ENCODE data around the gene KIAA0825.

Gene KIAA0825

DNA sequence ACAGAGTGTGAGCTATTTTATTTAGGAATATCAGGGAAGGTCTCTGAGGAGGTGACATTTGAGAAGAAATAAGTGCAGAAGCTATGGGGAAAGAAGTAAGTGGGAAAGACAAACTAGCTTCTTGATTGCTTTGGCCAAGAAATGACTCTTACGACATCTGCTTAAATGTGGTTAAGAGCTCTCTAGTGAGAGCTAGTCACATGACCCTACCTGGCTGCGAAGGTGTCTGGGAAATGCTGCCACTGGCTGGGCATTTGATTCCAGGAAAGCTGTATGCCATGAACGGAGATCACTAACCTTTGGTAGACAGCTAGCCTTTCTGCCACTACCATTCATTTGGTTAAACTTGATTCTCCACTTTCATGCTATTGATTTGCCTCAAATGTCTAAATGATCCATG is 80.1 kb downstream of the KIAA0825 start:
- Histone ChIP-seq H3K4me3 (ENCODE audit: low read length in 2 of 2) (no peak overlapping the region), H3K27ac (ENCODE audit: low read length) (no peak overlapping the region), H3K9ac (ENCODE audit: low read length in 2 of 2) (no peak overlapping the region), H3K36me3 (ENCODE audit: control insufficient read depth in 2 of 2, insufficient read depth in 2 of 2, low read length in 2 of 2) (no peaks in the 10 kb centered on the region), H3K9me3 (ENCODE audit: control insufficient read depth in 2 of 2, low read length in 2 of 2) (no peaks in the 10 kb centered on the region), H3K27me3 (ENCODE audit: control insufficient read depth in 1 of 2, insufficient read depth in 2 of 2, low read length in 2 of 2) (no peaks in the 10 kb centered on the region), H3K4me1 (ENCODE audit: control insufficient read depth, insufficient read depth, low read length) (no peaks in the 10 kb centered on the region)

DNA sequence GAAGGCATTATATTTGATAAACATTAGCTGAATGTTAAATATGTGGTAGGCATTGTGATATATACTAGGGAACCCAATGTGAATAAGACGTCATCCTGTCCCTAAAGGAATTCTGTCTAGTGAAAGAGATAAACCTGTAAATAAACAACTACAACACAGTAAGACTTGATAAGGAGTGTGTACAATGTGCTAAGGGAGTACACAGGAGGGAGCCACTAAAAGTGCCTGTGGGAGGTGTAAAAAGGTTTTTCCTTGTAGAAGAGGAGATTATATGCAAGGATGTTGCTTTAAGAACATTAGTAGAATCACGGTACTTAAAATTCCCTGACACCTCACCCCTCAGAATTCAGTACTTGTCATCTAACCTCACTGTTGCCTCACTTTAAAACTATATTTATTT is 91.7 kb downstream of the KIAA0825 start:
- Histone ChIP-seq H3K9ac (ENCODE audit: low read length in 2 of 2) (no peak overlapping the region), H3K4me3 (ENCODE audit: low read length in 2 of 2) (no peak overlapping the region), H3K4me1 (ENCODE audit: control insufficient read depth, insufficient read depth, low read length) (no peaks in the 10 kb centered on the region), H3K27me3 (ENCODE audit: control insufficient read depth in 1 of 2, insufficient read depth in 2 of 2, low read length in 2 of 2) (no peaks in the 10 kb centered on the region), H3K36me3 (ENCODE audit: control insufficient read depth in 2 of 2, insufficient read depth in 2 of 2, low read length in 2 of 2) (no peaks in the 10 kb centered on the region), H3K9me3 (ENCODE audit: control insufficient read depth in 2 of 2, low read length in 2 of 2) (no peaks in the 10 kb centered on the region), H3K27ac (ENCODE audit: low read length) (no peak overlapping the region)

DNA sequence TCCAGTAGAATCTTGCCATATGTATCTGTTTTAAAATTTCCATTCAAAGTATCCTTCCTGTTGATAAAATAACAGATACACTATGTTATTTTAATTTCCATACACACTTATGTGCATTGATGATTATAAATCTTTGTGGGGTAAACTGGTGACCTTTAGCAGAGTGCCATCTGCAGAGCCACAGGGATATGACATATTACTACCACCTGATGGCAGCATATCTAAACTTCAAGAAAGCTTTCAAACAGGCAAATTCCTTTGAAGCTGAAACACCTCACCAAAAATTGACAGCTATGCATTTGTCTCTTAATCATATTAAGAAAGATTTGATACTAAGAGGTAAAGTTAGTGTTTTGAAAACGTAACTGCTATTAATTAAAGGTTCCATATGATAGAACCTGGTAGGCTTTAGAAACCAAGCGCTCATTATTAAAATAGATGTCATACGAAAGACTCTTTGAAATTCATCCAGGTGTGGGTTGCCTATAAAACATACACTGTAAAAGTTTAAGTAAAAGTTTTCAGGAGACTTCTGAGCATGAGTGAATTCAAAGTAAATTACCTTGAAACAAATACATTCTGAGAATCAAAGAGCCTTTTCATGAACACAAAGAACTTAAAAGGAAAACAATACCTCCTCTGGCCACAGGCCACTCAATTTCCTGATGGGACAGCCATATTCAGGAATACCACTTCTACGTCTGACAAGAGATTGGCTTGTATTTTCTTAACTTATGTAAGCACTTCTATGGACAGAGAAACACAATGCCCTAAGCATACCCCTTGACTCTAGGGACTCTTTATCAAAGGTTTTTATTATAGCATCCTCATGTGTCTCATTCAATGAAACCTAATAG is 93.3 kb downstream of the KIAA0825 start:
- Histone ChIP-seq H3K9ac (ENCODE audit: low read length in 2 of 2) (no peak overlapping the region), H3K4me1 (ENCODE audit: control insufficient read depth, insufficient read depth, low read length) (no peaks in the 10 kb centered on the region), H3K27ac (ENCODE audit: low read length) (no peak overlapping the region), H3K4me3 (ENCODE audit: low read length in 2 of 2) (no peak overlapping the region), H3K27me3 (ENCODE audit: control insufficient read depth in 1 of 2, insufficient read depth in 2 of 2, low read length in 2 of 2) (no peaks in the 10 kb centered on the region), H3K36me3 (ENCODE audit: control insufficient read depth in 2 of 2, insufficient read depth in 2 of 2, low read length in 2 of 2) (no peaks in the 10 kb centered on the region), H3K9me3 (ENCODE audit: control insufficient read depth in 2 of 2, low read length in 2 of 2) (no peaks in the 10 kb centered on the region)

DNA sequence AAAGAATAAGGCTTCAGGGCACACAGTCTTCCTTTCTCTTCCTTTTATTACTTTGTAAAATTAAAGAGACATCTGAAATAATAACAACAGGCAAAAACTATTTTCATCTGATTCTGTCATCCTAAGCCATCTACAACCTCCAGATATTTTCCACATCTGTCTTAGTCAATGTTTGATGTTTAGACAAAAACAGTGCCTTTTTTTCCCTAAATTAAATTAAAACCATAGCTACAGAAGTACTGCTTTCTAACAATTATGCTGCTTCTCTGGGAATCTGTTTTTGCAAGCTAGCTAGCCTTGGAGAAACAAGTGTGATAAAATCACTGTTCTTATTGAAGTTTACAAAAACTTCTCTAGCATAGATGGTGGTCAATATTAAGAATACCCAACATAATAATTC is 95.4 kb downstream of the KIAA0825 start:
- Histone ChIP-seq H3K9me3 (ENCODE audit: control insufficient read depth in 2 of 2, low read length in 2 of 2) (no peaks in the 10 kb centered on the region), H3K27me3 (ENCODE audit: control insufficient read depth in 1 of 2, insufficient read depth in 2 of 2, low read length in 2 of 2) (no peaks in the 10 kb centered on the region), H3K9ac (ENCODE audit: low read length in 2 of 2) (no peak overlapping the region), H3K36me3 (ENCODE audit: control insufficient read depth in 2 of 2, insufficient read depth in 2 of 2, low read length in 2 of 2) (no peaks in the 10 kb centered on the region), H3K27ac (ENCODE audit: low read length) (no peak overlapping the region), H3K4me1 (ENCODE audit: control insufficient read depth, insufficient read depth, low read length) (no peaks in the 10 kb centered on the region), H3K4me3 (ENCODE audit: low read length in 2 of 2) (no peak overlapping the region)

DNA sequence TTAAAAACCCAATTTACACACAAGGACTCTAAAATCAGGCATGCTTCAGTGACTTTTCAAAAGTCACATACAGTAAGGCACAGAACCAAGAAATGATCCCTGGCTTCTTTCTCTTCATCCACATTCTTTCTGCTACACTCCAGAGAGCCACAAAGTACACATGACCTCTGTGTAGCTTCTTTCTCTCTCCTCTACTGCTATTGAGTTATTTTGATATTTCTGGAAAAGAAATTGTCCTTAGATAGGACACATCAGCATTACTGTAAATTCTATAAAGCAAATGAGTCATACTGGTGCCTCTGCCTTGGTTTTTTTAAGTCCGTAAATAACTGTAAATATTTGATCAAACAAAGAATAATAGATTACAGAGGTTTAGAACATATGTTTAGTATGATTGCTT is 96.3 kb downstream of the KIAA0825 start:
- Histone ChIP-seq H3K9me3 (ENCODE audit: control insufficient read depth in 2 of 2, low read length in 2 of 2) (no peaks in the 10 kb centered on the region), H3K4me3 (ENCODE audit: low read length in 2 of 2) (no peak overlapping the region), H3K27ac (ENCODE audit: low read length) (no peak overlapping the region), H3K36me3 (ENCODE audit: control insufficient read depth in 2 of 2, insufficient read depth in 2 of 2, low read length in 2 of 2) (no peaks in the 10 kb centered on the region), H3K9ac (ENCODE audit: low read length in 2 of 2) (no peak overlapping the region), H3K4me1 (ENCODE audit: control insufficient read depth, insufficient read depth, low read length) (no peaks in the 10 kb centered on the region), H3K27me3 (ENCODE audit: control insufficient read depth in 1 of 2, insufficient read depth in 2 of 2, low read length in 2 of 2) (no peaks in the 10 kb centered on the region)

DNA sequence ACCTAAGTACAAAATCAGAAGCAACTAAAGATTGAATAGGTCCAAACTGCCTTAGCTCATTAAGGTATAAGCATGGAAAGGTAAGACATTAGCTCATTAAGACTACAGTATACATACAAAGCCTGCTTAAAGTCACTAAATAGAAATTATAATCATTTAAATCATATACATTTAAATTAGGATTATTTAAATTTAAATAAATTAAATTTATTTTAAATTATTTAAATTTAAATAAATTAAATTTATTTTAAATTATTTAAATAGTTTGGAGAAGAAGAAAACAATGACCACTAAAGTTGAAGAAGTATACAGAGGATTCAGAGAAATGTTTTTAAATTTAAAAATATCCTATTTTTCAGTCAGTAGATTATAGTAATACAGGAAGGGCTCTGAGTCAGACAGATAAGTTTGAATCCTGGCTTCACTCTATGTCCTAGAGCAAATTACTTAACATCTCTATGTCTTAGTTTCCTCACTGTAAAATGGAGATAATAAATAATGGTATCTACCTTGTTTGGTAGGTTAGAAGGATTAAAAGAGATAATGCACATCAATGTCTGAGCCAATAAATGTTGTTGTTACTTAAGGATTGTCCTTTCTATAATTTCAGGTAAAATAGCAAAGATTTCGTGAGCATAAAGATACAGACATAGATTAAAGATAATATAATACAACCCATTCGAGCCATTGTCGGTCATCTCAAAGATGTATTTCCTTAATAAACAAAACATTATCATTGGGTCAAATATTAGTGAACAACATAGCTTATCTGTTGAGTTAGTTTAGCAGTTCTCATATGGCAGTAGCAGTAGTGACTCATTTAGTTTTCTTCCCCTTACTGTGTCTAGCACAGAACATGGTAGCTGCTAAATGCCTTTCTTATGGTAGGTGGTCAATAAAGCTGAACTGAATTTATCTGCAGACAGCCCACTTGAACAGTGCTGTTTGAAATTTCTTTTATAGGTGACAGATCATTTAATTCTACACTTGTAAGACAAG is 100.6 kb downstream of the KIAA0825 start:
- Histone ChIP-seq H3K9me3 (ENCODE audit: control insufficient read depth in 2 of 2, low read length in 2 of 2) (no peaks in the 10 kb centered on the region), H3K27ac (ENCODE audit: low read length) (no peak overlapping the region), H3K4me1 (ENCODE audit: control insufficient read depth, insufficient read depth, low read length) (no peaks in the 10 kb centered on the region), H3K27me3 (ENCODE audit: control insufficient read depth in 1 of 2, insufficient read depth in 2 of 2, low read length in 2 of 2) (no peaks in the 10 kb centered on the region), H3K4me3 (ENCODE audit: low read length in 2 of 2) (no peak overlapping the region), H3K9ac (ENCODE audit: low read length in 2 of 2) (no peak overlapping the region), H3K36me3 (ENCODE audit: control insufficient read depth in 2 of 2, insufficient read depth in 2 of 2, low read length in 2 of 2) (no peaks in the 10 kb centered on the region)

DNA sequence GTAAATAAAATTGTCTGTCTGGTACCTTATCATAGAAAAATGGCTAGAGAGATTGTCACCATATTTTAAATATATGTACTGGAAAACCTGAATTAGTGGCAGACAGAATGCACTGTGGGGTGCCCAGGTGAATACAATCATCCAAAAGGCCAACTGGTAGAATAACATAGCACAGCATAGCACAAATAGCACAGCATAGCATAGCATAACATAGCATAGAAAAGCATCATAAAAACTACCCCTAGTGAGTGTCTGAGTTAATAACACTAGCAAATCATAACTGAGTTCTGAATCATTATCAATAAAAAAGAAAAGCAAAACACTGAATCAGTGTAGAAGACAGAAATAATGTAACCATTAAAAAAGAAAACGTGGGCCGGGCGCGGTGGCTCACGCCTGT is 102.3 kb downstream of the KIAA0825 start:
- Histone ChIP-seq H3K27ac (ENCODE audit: low read length) (no peak overlapping the region), H3K9me3 (ENCODE audit: control insufficient read depth in 2 of 2, low read length in 2 of 2) (no peaks in the 10 kb centered on the region), H3K27me3 (ENCODE audit: control insufficient read depth in 1 of 2, insufficient read depth in 2 of 2, low read length in 2 of 2) (no peaks in the 10 kb centered on the region), H3K4me1 (ENCODE audit: control insufficient read depth, insufficient read depth, low read length) (no peaks in the 10 kb centered on the region), H3K4me3 (ENCODE audit: low read length in 2 of 2) (no peak overlapping the region), H3K9ac (ENCODE audit: low read length in 2 of 2) (no peak overlapping the region), H3K36me3 (ENCODE audit: control insufficient read depth in 2 of 2, insufficient read depth in 2 of 2, low read length in 2 of 2) (no peaks in the 10 kb centered on the region)

DNA sequence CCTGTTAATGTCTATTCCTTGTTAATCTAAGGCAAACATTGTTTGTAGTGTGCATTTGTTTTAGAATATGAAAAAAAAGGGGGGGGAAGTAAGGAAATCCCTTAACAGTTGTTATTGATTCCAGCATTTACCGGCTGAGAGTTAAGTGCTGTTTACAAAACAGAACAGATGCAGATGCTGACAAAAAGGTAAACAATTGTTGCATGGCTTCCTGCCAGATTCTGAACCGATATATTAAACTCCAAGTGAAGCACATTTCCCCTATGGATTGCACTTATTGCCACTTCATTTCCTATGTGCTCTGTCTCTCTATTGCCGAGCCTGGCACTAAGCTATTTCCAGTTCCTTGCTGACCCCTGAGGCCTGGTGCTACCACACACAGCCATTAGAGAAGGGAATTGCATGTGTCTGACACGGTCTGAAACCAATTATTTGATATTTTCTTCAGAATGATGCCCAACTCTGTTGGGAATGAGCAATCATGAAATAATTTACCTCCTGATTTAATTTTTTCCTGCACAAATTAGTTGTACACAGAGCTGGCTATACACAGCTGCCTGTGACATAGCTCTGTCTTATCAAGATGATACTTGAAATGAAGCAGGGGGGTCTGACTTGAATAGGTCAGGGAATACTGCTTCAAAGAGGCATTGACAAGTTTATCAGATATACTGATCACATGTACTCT is 109.8 kb downstream of the KIAA0825 start:
- no peak overlapping the region for H3K27ac ChIP-seq (ENCODE audit: low read length)
- H3K9ac ChIP-seq (ENCODE audit: low read length in 2 of 2): no peak overlapping the region
- no peaks in the 10 kb centered on the region for H3K36me3 ChIP-seq (ENCODE audit: control insufficient read depth in 2 of 2, insufficient read depth in 2 of 2, low read length in 2 of 2)

DNA sequence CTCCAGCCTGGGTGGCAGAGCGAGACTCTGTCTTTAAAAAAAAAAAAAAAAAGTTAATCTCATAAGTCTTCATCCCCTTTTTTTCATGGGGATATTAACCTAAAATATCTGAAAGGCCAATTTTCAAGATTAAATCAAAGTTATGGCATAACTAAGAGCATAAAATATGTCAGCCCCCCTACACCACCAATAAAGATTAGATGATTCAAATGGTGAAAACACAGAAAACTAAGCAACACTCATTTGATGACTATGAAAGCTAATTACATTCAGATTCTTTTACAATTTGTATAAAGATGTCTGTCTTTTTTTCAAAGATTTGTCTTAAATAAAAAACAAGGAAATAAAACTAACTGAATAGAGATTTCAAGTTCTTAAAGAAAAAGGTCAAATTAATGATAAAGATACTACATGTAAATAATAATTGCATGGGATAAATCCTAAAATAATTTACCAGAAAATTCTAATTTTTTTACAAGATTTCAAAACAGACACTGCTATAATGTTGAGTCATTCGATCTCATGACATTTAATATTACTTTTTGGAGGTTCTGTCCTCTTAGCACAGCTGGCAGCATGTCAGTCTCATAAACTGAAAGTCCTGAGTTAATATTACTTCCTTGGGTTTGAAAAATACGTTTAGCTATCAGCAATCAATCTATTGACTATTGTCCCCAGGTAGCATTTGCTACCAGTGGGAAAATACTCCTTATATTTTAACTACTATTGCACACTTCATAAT is 112.9 kb downstream of the KIAA0825 start:
- no peaks in the 10 kb centered on the region for H3K36me3 ChIP-seq (ENCODE audit: control insufficient read depth in 2 of 2, insufficient read depth in 2 of 2, low read length in 2 of 2)

More for the DNA sequence above, 109.8 kb downstream of the KIAA0825 start:
- no peaks in the 10 kb centered on the region for H3K27me3 ChIP-seq (ENCODE audit: control insufficient read depth in 1 of 2, insufficient read depth in 2 of 2, low read length in 2 of 2)
- no peaks in the 10 kb centered on the region for H3K9me3 ChIP-seq (ENCODE audit: control insufficient read depth in 2 of 2, low read length in 2 of 2)
- no peak overlapping the region for H3K4me3 ChIP-seq (ENCODE audit: low read length in 2 of 2)
- no peaks in the 10 kb centered on the region for H3K4me1 ChIP-seq (ENCODE audit: control insufficient read depth, insufficient read depth, low read length)

DNA sequence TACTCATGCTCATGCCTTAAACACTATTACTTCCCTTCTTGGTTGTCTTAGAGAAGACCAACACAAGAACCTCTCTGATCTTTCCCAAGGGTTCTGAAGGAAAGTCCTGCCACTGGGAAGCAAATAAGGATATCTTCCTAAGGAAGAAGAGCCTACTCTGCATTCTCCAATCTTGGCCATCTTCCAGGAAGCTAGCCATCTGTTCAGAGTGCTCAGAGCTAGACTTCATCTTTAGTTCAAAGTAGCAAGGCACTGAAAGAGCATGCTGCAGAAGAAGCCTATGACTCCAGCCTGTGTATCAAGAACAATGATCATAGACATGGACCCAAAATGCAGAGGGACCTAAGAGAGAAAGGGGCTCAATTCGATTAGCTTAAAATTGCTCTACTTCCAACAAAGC is 114.7 kb downstream of the KIAA0825 start:
- Histone ChIP-seq H3K4me1 (ENCODE audit: control insufficient read depth, insufficient read depth, low read length) (no peaks in the 10 kb centered on the region), H3K36me3 (ENCODE audit: control insufficient read depth in 2 of 2, insufficient read depth in 2 of 2, low read length in 2 of 2) (no peaks in the 10 kb centered on the region), H3K4me3 (ENCODE audit: low read length in 2 of 2) (no peak overlapping the region), H3K9me3 (ENCODE audit: control insufficient read depth in 2 of 2, low read length in 2 of 2) (no peaks in the 10 kb centered on the region), H3K9ac (ENCODE audit: low read length in 2 of 2) (no peak overlapping the region), H3K27me3 (ENCODE audit: control insufficient read depth in 1 of 2, insufficient read depth in 2 of 2, low read length in 2 of 2) (no peaks in the 10 kb centered on the region), H3K27ac (ENCODE audit: low read length) (no peak overlapping the region)

More for the DNA sequence above, 112.9 kb downstream of the KIAA0825 start:
- Histone ChIP-seq H3K4me1 (ENCODE audit: control insufficient read depth, insufficient read depth, low read length) (no peaks in the 10 kb centered on the region), H3K27ac (ENCODE audit: low read length) (no peak overlapping the region), H3K9me3 (ENCODE audit: control insufficient read depth in 2 of 2, low read length in 2 of 2) (no peaks in the 10 kb centered on the region), H3K9ac (ENCODE audit: low read length in 2 of 2) (no peak overlapping the region), H3K27me3 (ENCODE audit: control insufficient read depth in 1 of 2, insufficient read depth in 2 of 2, low read length in 2 of 2) (no peaks in the 10 kb centered on the region), H3K4me3 (ENCODE audit: low read length in 2 of 2) (no peak overlapping the region)
